Lower lobe of right lung (tissue), 2 donors: ENCODE measurements around the gene TPM4. TPM values are rescaled to one million over a fixed set of nuclear protein-coding genes. Genes with fewer than 3 reads are reported as not detected.

Experiments used
- ATAC-seq, 2 donors: fragments of 200-7000 bp; cut with Tn5 transposase; one replicate each; pipeline ENCODE4 v1.9.1; 2020 to 2022; ENCODE audit warnings: mild to moderate bottlenecking in 2 of 2, moderate library complexity in 2 of 2
- DNase-seq: peaks from one replicate; pipeline ENCODE4 v3.0.0-alpha.2; 2020
- H3K27ac ChIP-seq: fragments of 200-600 bp; one replicate; pipeline ENCODE4 v1.8.0; 2022
- H3K27me3 ChIP-seq: fragments of 200-600 bp; one replicate; pipeline ENCODE4 v1.8.0; 2022; ENCODE audit warnings: low read depth
- H3K36me3 ChIP-seq: fragments of 200-600 bp; one replicate; pipeline ENCODE4 v1.8.0; 2022; ENCODE audit warnings: mild to moderate bottlenecking
- H3K4me1 ChIP-seq: fragments of 200-600 bp; one replicate; pipeline ENCODE4 v1.8.0; 2022
- H3K4me3 ChIP-seq: fragments of 200-600 bp; one replicate; pipeline ENCODE4 v1.8.0; 2022; ENCODE audit warnings: mild to moderate bottlenecking
- H3K9me3 ChIP-seq: fragments of 200-600 bp; one replicate; pipeline ENCODE4 v1.8.0; 2022
- CTCF ChIP-seq: fragments of 200-600 bp; IDR thresholded peaks from one replicate; pipeline ENCODE4 v1.8.0; 2022; ENCODE audit warnings: antibody characterized with exemption, mild to moderate bottlenecking
- intact Hi-C: fragments of 100-400 bp; cut with DNase I; formaldehyde crosslinking; loops from one replicate; pipeline ENCODE4 v1.11.0; 2022
- total RNA-seq: library from RNA; stranded (reverse); fragmentation: NEBNext Ultra II Directional; extraction: Animal tissue kit (Norgen Biotek cat#: 25700); gene quantifications from one replicate; pipeline ENCODE4 v1.2.1, GENCODE V29; 2021
- donor health status: DM: no; HTN: yes; CAD: no; lungs with severe emphysema.

TPM4 gene
- total RNA-seq, 1 donor from 2014 or later, result 319 TPM

DNA sequence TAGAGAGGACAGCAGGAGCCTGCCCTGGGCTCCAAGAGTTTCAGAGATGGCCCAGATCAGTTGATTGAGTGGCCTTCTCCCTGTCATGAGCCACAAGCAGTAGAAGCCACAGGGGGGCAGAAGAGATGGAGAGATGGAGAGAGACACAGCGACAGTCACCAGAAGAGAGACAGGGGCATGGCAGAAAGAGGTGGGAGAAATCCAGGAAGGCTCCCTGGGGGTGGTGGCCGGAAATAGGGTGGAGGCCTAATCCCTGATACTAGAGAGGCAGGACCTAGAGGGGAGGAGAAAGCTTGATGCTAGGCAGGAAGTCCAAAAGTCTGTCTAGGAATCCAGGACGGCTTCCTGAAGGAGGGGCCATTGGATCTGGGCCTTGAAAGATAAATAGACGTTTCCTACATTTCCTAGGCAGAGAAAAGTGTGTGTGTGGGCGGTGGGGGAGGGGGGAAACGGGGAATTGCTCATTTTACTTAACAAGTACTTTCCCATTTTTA lies 9.6 kb upstream of the TPM4 start:
- peak; percentile 44 for TF ChIP-seq CTCF
- intact Hi-C loops, result no loop called here
- ATAC-seq (peak; percentile 0 to 28), DNase-seq (peak; percentile 49)
- H3K36me3 ChIP-seq, result no peaks in the 10 kb centered on the region
- H3K27ac ChIP-seq, result peak overlapping the region; percentile 67
- H3K4me1 ChIP-seq, result peaks cover 31% of the 10 kb centered on the region
- no peaks in the 10 kb centered on the region for H3K9me3 ChIP-seq
- peak overlapping the region; percentile 40 for H3K4me3 ChIP-seq
- H3K27me3 ChIP-seq, result no peaks in the 10 kb centered on the region

GRCh38 chr19:16067205-16067938 lies 8.9 kb upstream of the TPM4 start:
- Histone ChIP-seq H3K4me3 (peak overlapping the region; percentile 40), H3K9me3 (no peaks in the 10 kb centered on the region), H3K4me1 (peaks cover 38% of the 10 kb centered on the region), H3K27ac (peak overlapping the region; percentile 67), H3K27me3 (no peaks in the 10 kb centered on the region), H3K36me3 (no peaks in the 10 kb centered on the region)
- DNase-seq (peak; percentile 84), ATAC-seq (peak; percentile 57 to 69)
- no peak for TF ChIP-seq CTCF
- intact Hi-C loops, result no loop called here

DNA sequence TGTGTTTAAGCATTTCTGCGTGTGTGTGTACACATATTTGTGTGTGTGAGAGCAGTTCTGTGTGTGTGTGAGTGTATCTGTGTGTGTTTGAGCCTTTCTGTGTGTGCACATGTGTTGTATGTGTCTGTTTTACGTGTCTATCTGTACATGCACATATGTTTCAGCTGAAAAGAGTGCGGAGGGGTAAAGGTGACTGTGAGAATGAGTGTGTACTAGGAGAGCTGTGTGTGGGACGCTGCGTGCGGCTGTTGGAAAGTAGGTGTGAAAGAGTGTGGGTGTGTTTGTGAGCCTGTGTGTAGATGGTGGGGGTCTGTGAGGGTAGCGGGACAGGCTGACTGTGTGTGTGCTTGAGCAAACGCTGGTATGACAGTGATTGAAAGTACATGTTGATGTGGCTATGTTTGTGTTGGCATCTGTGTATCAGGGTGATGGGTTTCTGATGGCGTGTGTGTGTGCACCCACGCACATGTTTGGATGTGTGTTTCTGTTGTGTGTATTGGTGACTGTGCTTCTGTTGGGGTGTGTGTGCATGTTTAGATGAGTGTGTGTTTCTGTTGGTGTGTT lies 7.5 kb upstream of the TPM4 start:
- Histone ChIP-seq H3K4me1 (peaks cover 43% of the 10 kb centered on the region), H3K9me3 (no peaks in the 10 kb centered on the region), H3K27me3 (no peaks in the 10 kb centered on the region), H3K4me3 (peak overlapping the region; percentile 34), H3K27ac (no peak overlapping the region), H3K36me3 (no peaks in the 10 kb centered on the region)
- DNase-seq, result peak; percentile 19
- no peak for TF ChIP-seq CTCF
- ATAC-seq, result no peak
- intact Hi-C loops, result no loop called here

DNA sequence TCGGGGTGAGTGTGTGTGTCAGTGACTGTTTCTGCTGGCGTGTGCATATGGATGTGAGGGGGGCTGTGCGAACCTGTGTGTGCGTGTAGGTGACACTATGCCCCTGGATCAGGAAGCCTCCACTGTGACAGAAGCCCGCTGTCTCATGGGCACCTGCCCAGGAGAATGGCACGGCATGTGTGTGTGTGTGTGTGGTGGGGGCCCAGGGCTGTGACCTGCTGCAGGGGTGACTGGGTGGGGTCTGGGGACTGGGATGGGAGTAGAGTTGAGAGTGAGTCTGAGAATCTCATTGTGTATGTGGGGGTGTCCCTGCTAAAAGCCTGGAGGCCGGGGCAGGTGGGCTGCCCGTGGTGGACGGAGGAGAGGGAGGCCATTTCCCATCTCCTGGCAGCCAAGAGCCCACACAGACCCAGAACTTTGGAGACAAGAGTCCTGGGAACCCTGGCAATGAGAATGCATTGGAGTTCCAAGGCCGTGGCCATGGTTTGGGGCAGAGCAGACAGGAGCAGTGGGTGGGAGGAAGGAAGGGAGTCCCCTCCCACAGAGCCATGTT lies 6.4 kb upstream of the TPM4 start:
- no peak for ATAC-seq

More for the DNA sequence above, 6.4 kb upstream of the TPM4 start:
- peak; percentile 40 for DNase-seq
- no peak for TF ChIP-seq CTCF
- Histone ChIP-seq H3K27ac (peak overlapping the region; percentile 86), H3K36me3 (no peaks in the 10 kb centered on the region), H3K4me3 (peak overlapping the region; percentile 27), H3K4me1 (peaks cover 49% of the 10 kb centered on the region), H3K9me3 (no peaks in the 10 kb centered on the region), H3K27me3 (no peaks in the 10 kb centered on the region)
- intact Hi-C loops, result no loop called here
